ES-I3 (cell line): ENCODE measurements around the gene RAD51.

ENCODE experiments used
- H3K36me3 ChIP-seq: 2 replicates; pipeline ENCODE4 v1.6.1; 2013; ENCODE audit warnings: mild to moderate bottlenecking, low read length, control low read depth, moderate library complexity; ENCODE audit not compliant: insufficient read depth
- H3K4me1 ChIP-seq: 2 replicates; pipeline ENCODE4 v1.6.1; 2013; ENCODE audit warnings: mild to moderate bottlenecking, control low read depth, low read length; ENCODE audit not compliant: insufficient read depth
- H3K9ac ChIP-seq: 2 replicates; pipeline ENCODE4 v1.6.1; 2013; ENCODE audit warnings: low read depth, mild to moderate bottlenecking, low read length, moderate library complexity
- H3K9me3 ChIP-seq: 2 replicates; pipeline ENCODE4 v1.6.1; 2013; ENCODE audit warnings: mild to moderate bottlenecking, low read length, moderate library complexity; ENCODE audit not compliant: control insufficient read depth, insufficient read depth

Gene RAD51

GRCh38 chr15:40762919-40763800 is 68.2 kb downstream of the RAD51 start:
- peak overlapping the region; percentile 79 for H3K9ac ChIP-seq
- H3K4me1 ChIP-seq = peaks cover 31% of the 10 kb centered on the region
- no peaks in the 10 kb centered on the region for H3K36me3 ChIP-seq
- no peaks in the 10 kb centered on the region for H3K9me3 ChIP-seq

- Histone ChIP-seq H3K36me3 (no peaks in the 10 kb centered on the region), H3K9ac (peak within 1 kb of the TSS; percentile 79), H3K9me3 (no peaks in the 10 kb centered on the region), H3K4me1 (peaks cover 33% of the 10 kb centered on the region)
Measured at GRCh38 chr15:40763801-40764628, 69.0 kb downstream of the RAD51 start, which contains the start of gene GCHFR. TSS of gene GCHFR (plus strand) at chr15:40764068. CDS start at chr15:40764181, 113 bp downstream.

- H3K9me3 ChIP-seq = no peaks in the 10 kb centered on the region
Measured at GRCh38 chr15:40764629-40765103, 69.7 kb downstream of the RAD51 start.

GRCh38 chr15:40766194-40766815 is 71.3 kb downstream of the RAD51 start:
- Histone ChIP-seq H3K4me1 (peaks cover 43% of the 10 kb centered on the region), H3K36me3 (no peaks in the 10 kb centered on the region), H3K9ac (no peak overlapping the region), H3K9me3 (no peaks in the 10 kb centered on the region)

More at GRCh38 chr15:40764629-40765103, 69.7 kb downstream of the RAD51 start:
- Histone ChIP-seq H3K4me1 (peaks cover 36% of the 10 kb centered on the region), H3K9ac (peak overlapping the region; percentile 79), H3K36me3 (no peaks in the 10 kb centered on the region)

- no peaks in the 10 kb centered on the region for H3K9me3 ChIP-seq
- H3K36me3 ChIP-seq = no peaks in the 10 kb centered on the region
- no peak overlapping the region for H3K9ac ChIP-seq
- peaks cover 43% of the 10 kb centered on the region for H3K4me1 ChIP-seq
Measured at GRCh38 chr15:40766906-40767837, 72.2 kb downstream of the RAD51 start.

GRCh38 chr15:40767838-40768500 is 73.0 kb downstream of the RAD51 start:
- no peak overlapping the region for H3K9ac ChIP-seq
- H3K36me3 ChIP-seq = no peaks in the 10 kb centered on the region
- no peaks in the 10 kb centered on the region for H3K9me3 ChIP-seq
- H3K4me1 ChIP-seq = peaks cover 43% of the 10 kb centered on the region

GRCh38 chr15:40768521-40769273 is 73.7 kb downstream of the RAD51 start:
- H3K9me3 ChIP-seq = no peaks in the 10 kb centered on the region
- H3K4me1 ChIP-seq = peaks cover 43% of the 10 kb centered on the region
- no peak overlapping the region for H3K9ac ChIP-seq
- H3K36me3 ChIP-seq = no peaks in the 10 kb centered on the region

GRCh38 chr15:40769274-40770146 is 74.5 kb downstream of the RAD51 start, which contains the start of gene C15orf62:
TSS of gene C15orf62 (plus strand) at chr15:40769980. CDS start at chr15:40770496, 516 bp downstream.
- no peaks in the 10 kb centered on the region for H3K36me3 ChIP-seq
- H3K4me1 ChIP-seq = peaks cover 43% of the 10 kb centered on the region
- no peak within 1 kb of the TSS for H3K9ac ChIP-seq
- H3K9me3 ChIP-seq = no peaks in the 10 kb centered on the region

- H3K9me3 ChIP-seq = no peaks in the 10 kb centered on the region
- peaks cover 37% of the 10 kb centered on the region for H3K4me1 ChIP-seq
- H3K36me3 ChIP-seq = no peaks in the 10 kb centered on the region
- no peak overlapping the region for H3K9ac ChIP-seq
Measured at GRCh38 chr15:40770147-40770721, 75.3 kb downstream of the RAD51 start.

GRCh38 chr15:40771242-40771641 is 76.3 kb downstream of the RAD51 start:
- H3K9me3 ChIP-seq = no peaks in the 10 kb centered on the region
- H3K4me1 ChIP-seq = peaks cover 29% of the 10 kb centered on the region
- no peak overlapping the region for H3K9ac ChIP-seq
- no peaks in the 10 kb centered on the region for H3K36me3 ChIP-seq

GRCh38 chr15:40772014-40772413 is 77.0 kb downstream of the RAD51 start:
- no peak overlapping the region for H3K9ac ChIP-seq
- no peaks in the 10 kb centered on the region for H3K9me3 ChIP-seq
- H3K4me1 ChIP-seq = peaks cover 22% of the 10 kb centered on the region; the same call in 1 of the 2 replicates
- H3K36me3 ChIP-seq = no peaks in the 10 kb centered on the region
